ENCODE data around the gene CAMK1D. TPM values are rescaled to one million over a fixed set of nuclear protein-coding genes. Genes with fewer than 3 reads are reported as not detected.

The CAMK1D gene
- total RNA-seq, 3 donors from 2014 or later: 4.4 to 17.3 (median 5.2) TPM

- no peak overlapping the region for H3K4me3 ChIP-seq
- no peak overlapping the region for H3K27ac ChIP-seq
- H3K9me3 ChIP-seq: no peaks in the 10 kb centered on the region
- no peaks in the 10 kb centered on the region for H3K27me3 ChIP-seq
- no peaks in the 10 kb centered on the region for H3K36me3 ChIP-seq
- intact Hi-C loops (cut with DNase I; ENCODE audit: low total_unique reads): no loop called here
- H3K4me1 ChIP-seq: no peaks in the 10 kb centered on the region
- TF ChIP-seq POLR2AphosphoS5 (IDR thresholded peaks at IDR 0.05): no peak
- no peak for TF ChIP-seq CTCF (IDR thresholded peaks at IDR 0.05)
- TF ChIP-seq POLR2A (IDR thresholded peaks at IDR 0.05): no peak
- DNase-seq (ENCODE audit: low spot score in 2 of 2): no peak
These were observed 189.2 kb downstream of the CAMK1D start for GRCh38 chr10:12538491-12538995.

GRCh38 chr10:12539350-12540164 lies 190.2 kb downstream of the CAMK1D start:
- Histone ChIP-seq H3K4me3 (no peak overlapping the region), H3K27ac (no peak overlapping the region), H3K9me3 (no peaks in the 10 kb centered on the region), H3K4me1 (no peaks in the 10 kb centered on the region), H3K36me3 (no peaks in the 10 kb centered on the region), H3K27me3 (no peaks in the 10 kb centered on the region)
- intact Hi-C loops (cut with DNase I; ENCODE audit: low total_unique reads): no loop called here
- TF ChIP-seq POLR2AphosphoS5 (IDR thresholded peaks at IDR 0.05) (no peak), POLR2A (IDR thresholded peaks at IDR 0.05) (no peak), CTCF (IDR thresholded peaks at IDR 0.05) (no peak)
- DNase-seq (ENCODE audit: low spot score in 2 of 2): no peak

DNA sequence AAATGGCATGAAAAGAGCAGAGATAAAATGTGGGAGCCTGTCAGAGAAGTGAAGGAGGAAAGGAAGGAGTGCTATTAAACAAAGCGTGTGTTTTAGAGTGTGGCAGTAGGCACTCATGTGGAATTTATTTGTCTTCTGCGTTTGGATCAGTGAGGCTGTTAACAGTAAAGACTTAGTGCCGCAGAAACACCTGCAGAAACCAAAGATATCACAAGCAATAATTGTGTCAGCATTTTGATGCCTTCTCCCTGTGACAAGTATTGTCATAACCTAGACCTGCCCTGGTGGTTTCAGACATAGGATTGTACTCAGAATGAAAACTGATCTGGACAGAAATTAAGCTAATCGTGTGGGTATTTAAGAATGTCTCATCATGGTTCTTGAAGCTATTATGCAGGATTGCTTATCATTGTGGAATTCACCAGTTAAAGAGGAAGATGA lies 191.0 kb downstream of the CAMK1D start:
- TF ChIP-seq POLR2AphosphoS5 (IDR thresholded peaks at IDR 0.05) (no peak), POLR2A (IDR thresholded peaks at IDR 0.05) (no peak), CTCF (IDR thresholded peaks at IDR 0.05) (no peak)
- intact Hi-C loops (cut with DNase I; ENCODE audit: low total_unique reads): no loop called here
- Histone ChIP-seq H3K36me3 (no peaks in the 10 kb centered on the region), H3K27ac (no peak overlapping the region), H3K9me3 (no peaks in the 10 kb centered on the region), H3K4me1 (no peaks in the 10 kb centered on the region), H3K27me3 (no peaks in the 10 kb centered on the region), H3K4me3 (no peak overlapping the region)
- no peak for DNase-seq (ENCODE audit: low spot score in 2 of 2)

DNA sequence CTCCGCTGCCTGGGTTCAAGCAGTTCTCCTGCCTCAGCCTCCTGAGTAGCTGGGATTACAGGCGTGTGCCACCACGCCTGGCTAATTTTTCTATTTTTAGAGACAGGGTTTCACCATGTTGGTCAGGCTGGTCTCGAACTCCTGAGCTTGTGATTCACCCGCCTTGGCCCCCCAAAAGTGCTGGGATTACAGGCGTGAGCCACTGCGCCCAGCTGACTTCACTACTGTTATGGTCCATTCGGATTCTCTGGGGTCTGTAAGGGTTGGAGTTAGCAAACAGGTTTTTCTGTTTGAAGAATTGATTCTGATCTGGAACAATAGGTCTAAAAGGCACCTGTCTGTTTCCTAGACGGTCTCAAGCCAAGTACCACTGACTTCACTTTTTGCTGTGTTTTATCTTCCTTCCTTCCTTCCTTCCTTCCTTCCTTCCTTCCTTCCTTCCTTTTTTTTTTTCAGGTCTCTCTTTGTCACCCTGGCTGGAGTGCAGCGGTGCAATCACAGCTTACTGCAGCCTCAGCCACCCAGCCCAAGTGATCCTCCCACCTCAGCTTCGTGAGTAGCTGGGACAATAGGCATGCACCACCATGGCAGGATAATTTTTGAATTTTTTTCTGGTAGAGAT lies 192.2 kb downstream of the CAMK1D start:
- intact Hi-C loops (cut with DNase I; ENCODE audit: low total_unique reads): no loop called here
- DNase-seq (ENCODE audit: low spot score in 2 of 2): no peak
- Histone ChIP-seq H3K36me3 (no peaks in the 10 kb centered on the region), H3K4me3 (no peak overlapping the region), H3K9me3 (no peaks in the 10 kb centered on the region), H3K27ac (no peak overlapping the region), H3K4me1 (no peaks in the 10 kb centered on the region), H3K27me3 (no peaks in the 10 kb centered on the region)
- TF ChIP-seq CTCF (IDR thresholded peaks at IDR 0.05) (no peak), POLR2A (IDR thresholded peaks at IDR 0.05) (no peak), POLR2AphosphoS5 (IDR thresholded peaks at IDR 0.05) (no peak)

DNA sequence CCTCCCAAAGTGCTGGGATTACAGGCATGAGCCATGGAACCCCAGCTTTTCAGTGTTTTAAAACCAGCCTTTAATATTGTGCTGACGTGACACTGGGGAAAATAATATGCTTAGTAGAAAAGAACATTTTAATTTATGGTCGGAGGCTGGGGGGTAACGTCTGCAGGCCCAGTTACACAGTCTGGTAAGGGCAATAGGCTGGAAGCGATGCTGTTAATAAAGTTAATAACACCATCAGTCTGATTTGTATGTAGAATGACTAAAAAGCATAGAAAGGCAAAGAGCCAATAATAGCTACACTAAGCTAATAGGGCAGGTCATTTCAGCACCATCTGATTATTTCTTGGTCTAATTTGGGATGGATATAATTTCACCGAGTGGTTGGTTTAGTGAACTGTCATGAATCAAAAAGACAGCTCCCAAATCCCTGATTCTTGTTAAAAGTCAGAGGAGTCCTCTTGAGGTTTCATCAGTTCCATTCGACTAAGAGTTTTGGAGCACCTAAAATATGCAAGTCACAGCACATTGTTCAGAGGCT lies 192.9 kb downstream of the CAMK1D start:
- Histone ChIP-seq H3K9me3 (no peaks in the 10 kb centered on the region), H3K4me1 (no peaks in the 10 kb centered on the region), H3K4me3 (no peak overlapping the region), H3K27ac (no peak overlapping the region), H3K27me3 (no peaks in the 10 kb centered on the region), H3K36me3 (no peaks in the 10 kb centered on the region)
- no peak for DNase-seq (ENCODE audit: low spot score in 2 of 2)
- TF ChIP-seq POLR2A (IDR thresholded peaks at IDR 0.05) (no peak), CTCF (IDR thresholded peaks at IDR 0.05) (no peak), POLR2AphosphoS5 (IDR thresholded peaks at IDR 0.05) (no peak)
- intact Hi-C loops (cut with DNase I; ENCODE audit: low total_unique reads): no loop called here

Measured in breast epithelium (tissue), 4 donors.